NCI-H748 (cell line): ENCODE measurements around the gene UBE2F.
"Not testable (repeated sequence)": the region's sequence is repeated elsewhere in the genome, so short reads cannot be mapped to it uniquely, and the experiment has no call there.

Experiments
- DNase-seq: peaks from one replicate; lab custom pipeline; 2025; ENCODE audit not compliant: unreplicated experiment; lab: John Stamatoyannopoulos, UW

Gene UBE2F

DNA sequence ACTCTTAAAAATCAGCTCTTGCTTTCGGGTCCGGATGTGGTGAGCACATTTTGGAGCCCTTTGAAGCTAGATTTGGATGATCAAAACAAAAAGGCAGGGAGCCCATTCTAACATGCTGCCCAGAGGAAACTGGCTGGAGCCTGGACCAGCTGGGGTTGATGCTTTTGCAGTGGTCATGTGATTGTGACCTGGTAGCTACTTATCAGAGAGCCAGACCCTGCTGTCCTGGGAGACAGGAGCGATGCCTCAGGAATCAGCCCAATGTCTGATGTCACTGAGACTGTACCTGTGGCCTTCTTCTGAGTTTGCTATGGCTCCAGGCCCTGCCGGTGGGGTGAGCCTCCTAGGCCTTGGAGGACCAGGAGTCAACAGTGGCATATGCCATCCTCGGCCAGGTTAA, 75.3 kb downstream of the UBE2F start:
- DNase-seq: no peak

DNA sequence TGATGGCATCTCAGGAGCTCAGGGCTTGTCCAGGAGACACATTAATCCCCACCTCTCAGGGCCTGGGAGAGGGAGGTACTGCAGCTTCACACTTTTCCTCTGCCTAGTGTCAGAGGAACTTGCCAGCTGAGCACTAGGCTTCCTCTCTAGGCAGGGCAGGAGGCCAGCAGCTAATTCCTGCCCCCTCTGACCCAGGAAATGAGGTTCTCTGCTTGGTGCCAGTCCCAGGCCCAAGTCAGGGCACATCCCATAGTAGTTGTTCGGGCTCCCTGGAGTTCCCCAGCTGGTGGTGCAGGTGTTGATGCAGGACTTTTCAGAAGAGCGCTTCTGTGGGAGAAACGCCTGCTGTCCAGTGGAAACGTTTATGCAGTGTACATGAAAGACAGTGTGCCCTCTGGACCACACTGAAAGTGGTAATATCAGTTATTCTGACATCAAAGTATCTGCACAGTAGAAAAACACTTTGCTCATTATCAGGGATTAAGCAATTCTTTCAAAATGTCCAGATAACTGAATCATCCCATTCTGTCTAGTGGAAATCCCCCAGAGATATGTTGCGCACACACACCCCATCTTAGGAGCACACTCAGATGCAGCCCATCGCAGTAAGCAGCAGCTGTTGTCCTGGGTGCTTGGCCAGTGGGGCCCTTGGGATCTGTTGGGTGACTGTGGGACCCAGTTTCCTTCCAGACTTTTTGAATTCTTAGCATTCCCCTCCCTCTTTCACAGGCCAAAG, 76.2 kb downstream of the UBE2F start:
- no peak for DNase-seq

DNA sequence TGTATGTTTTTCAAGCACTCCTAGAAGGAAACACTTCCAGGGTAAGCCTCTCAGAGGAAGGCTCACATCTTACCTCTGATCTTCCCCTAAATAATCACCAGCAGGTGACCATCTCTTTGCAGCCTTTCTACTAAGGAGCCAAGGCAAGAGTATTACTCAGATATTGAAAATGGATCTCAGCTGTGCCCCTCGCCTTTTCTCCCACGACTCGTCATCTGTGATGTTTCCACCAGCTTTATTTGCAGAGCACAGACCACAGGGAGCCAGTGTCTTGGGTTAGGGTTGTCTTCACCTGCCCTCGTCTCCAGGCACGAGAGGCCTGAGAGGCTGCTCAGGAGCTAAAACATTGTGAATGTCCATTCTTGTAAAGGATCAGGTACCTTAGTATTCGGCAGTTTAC, 77.0 kb downstream of the UBE2F start:
- no peak for DNase-seq

DNA sequence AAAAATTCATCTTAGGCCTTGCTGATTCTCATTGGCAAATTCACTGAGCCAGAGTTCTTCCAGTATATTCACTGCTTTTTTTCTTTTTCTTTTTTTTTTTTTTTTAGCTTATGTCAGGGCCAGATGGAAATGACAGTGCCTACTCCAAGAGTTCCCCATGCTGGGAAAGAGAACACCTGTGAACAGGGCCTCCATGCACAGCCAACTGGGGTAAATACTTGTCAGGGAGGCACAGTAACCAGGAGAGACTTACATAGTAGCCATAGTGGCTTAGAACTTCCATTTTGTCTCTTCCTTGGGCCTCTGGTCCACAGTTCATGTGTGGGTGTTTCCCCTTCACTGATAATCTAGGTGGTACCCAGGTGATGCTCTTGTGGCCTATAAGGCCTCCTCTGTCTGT, 78.8 kb downstream of the UBE2F start:
- DNase-seq: no peak

DNA sequence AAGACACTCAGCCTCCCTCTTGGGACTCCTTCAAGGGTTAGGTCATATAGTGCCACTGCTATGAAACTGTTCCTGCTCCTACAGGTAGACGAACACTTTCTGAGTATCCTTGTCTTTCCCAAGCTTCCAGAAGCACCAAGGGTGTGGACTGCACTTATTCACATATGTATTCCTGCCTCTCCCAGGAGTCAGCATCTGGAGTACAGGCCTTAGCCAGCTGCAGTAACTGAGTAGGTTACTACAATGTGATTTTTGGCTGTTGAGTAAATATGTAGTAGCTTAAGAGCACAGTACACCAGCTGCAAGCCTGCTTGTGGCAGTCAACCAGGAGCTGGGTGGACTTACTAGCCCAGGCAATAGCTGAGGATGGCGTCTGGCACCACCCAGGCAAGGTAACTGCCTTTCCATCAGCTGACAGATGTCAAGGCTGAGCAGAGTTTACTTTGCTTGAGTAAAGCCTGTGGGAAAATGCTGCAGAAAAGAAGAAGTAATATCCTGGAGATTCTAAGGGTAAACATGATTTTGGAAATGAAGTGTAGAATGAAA, 80.0 kb downstream of the UBE2F start:
- no peak for DNase-seq

DNA sequence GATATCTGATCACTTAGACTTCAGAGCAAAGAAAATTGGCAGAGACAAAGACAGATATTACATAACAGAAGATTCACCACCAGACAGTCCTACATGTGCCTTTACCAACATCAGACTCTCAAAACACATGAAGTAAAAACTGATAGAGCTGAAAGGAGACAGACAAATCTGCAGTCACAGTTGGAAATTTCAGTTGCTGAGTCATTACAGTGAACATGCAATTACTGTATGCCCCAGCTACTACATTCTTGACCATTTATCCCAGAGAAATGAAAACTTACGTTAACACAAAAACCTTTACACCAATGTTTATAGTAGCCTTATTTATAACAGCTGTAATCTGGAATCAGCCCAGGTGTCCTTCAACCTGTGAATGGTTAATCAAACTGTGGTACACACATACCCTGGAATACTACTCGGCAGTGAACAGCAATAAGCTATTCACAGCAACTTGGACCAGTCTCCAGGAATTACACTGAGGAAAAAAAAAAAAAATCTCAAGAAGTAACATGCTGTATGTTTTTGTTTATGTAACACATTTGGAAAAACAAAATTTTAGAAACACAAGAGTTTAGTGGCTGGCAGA, 86.5 kb downstream of the UBE2F start:
- DNase-seq: no peak

DNA sequence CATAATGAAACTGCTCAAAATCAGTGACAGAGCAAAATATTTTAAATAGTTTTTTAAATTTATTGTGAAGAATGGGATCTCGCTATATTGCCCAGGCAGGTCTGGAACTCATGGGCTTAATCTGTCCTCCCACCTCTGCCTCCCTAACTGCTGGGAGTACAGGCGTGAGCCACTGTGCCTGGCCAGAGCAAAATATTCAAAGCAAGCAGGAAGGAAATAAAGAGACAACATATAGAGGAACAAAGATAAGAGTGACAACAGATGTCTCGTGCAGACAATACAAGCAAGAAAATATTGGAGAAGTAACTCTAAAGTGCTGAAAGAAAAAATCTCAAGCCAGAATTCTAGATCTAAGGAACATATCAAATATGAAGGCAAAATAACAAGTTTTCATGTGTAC, 89.0 kb downstream of the UBE2F start:
- no peak for DNase-seq

DNA sequence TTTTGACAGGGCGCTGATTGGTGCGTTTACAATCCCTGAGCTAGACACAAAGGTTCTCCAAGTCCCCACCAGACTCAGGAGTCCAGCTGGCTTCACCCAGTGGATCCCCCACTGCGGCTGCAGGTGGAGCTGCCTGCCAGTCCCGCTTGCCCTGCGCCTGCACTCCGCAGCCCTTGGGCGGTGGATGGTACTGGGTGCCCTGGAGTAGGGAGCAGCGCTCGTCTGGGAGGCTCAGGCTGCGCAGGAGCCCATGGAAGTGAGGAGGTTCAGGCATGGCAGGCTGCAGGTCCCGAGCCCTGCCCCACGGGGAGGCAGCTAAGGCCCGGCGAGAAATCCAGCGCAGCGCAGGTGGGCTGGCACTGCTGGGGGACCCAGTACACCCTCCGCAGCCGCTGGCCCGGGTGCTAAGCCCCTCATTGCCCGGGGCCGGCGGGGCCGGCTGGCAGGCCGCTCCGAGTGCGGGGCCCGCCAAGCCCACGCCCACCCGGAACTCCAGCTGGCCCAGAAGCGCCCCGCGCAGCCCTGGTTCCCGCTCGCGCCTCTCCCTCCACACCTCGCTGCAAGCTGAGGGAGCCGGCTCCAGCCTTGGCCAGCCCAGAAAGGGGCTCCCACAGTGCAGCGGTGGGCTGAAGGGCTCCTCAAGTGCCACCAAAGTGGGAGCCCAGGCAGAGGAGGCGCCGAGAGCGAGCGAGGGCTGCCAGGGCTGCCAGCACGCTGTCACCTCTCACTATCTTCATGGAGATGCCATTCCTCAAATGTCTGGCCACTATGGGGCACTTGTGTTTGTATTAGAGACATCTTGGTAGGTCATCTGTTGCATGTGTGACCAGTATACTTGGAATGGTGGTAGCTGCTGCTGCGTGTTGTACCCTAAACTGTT, 91.1 kb downstream of the UBE2F start:
- peak; percentile 34 for DNase-seq

DNA sequence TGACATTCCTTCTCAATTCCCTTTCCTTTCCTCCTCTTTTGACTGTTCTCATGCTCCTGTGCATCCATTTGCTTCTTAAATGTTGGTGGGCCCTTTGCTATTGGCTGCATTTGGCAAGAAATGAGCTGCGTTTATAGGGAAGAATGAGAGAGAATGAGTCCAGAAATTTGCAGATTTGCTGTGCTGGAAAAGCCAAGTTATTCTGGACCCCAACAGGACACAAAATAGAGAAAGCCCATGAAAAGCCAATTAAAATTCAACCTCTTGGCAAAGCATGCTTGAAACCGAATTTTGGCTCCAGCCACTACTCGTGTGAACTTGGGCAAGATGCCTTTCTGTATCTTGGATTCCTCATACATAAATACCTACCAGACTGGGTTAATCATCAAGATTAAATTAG, 92.7 kb downstream of the UBE2F start:
- DNase-seq: no peak

DNA sequence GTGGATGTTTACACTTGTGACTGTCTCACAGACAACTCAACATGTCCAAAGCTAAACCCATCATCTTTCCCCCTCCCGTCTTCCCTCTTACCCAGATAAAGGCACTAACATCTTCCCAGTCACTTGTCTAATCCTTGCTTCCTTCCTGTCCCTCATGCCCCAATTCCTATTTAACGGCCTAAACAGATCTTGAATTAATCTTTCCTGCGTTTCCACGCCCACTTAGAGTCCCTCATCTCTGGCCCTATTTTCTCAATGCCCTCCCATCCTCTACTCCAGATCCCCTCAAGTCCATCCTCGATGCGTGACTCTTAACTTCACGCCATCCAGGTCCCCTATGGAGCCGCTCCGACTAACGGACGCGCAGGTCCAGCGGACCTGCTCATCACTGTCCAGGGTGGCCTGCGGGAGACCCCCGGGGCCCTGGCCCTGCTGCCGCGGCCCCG, 93.3 kb downstream of the UBE2F start:
- DNase-seq: peak; percentile 59

DNA sequence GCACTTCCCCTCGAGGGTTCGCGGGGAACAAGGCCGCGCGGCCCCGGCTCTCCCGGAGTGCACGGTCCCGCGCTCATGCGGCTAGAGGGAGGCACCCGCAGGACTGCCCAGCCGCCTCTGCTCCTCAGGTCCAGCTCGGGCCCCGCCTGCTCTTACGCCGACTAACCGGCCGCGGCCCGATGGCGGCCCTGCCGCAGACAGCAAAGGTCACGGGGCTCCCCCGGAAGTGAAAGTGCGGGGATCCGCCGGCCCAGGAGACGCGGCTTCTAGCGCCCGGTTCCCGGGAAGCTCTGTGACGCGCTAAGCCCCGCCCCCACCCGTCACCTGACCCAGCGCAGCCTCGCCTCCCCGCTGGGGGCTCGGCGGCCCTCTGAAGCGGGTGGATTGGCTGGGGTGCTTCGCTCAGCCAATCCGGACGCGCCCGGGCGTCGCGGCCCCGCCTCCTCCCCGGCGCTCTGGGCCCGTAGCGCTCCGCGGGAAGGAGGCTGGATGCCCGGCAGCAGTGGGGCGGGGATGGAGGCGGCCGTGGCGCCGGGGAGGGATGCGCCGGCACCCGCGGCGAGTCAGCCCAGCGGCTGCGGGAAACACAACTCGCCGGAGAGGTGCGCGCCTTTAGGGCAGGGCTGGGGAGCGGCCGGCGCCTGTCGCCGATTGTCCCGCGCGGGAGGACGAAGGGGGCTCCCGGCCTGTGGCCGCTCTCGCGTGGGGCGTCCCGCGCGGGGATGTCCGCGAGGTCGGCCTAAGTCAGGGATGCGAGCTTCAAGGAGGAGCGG, 93.9 kb downstream of the UBE2F start, which contains the start of gene SCLY:
SCLY (plus strand) TSS at position 460 of the 773 bp plus-strand sequence; CDS start at position 514, 54 bp downstream.
- peak; percentile 98 for DNase-seq

DNA sequence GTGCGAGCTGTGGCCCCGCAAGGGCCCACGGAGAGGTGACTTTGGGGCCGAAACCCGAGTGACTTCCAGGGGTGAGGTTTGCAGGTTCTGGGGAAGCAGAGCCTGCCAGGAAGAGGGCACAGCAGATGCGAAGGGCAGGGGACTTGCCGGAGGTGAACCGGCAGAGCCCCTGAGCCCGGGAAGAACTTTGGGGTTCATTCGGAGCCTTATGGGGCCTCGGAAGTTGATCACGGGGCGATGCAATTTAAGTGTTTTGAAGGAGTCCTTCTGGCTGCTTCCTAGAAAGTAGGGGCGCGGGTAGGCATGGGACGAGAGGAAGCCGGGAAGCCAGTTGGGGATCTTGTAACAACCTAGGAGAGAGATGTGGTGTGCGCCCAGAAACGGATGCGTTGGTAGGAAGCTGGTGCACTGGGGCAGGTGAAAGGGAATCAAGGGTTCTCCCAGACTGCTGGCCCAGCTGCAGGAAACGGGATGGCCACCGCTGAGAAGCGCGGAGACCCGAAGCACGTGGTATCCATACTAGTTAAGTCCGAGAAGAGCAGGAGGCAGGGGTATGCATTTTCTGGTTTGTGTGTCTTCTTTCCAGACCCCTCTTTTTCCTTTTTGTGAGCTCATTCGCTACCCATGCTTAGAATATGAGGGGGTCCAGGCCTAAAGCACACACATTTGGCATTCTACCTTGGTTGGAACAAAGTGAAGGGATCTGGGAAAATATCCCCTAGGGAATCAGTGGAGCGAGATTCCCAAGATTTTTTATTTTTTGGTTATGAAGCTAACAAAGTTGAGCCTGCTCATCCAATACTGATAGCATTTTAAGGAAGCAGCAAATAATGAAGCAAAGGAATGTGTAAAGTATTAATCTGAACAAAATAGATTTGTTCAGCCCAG, 94.7 kb downstream of the UBE2F start:
- peak; percentile 68 for DNase-seq

DNA sequence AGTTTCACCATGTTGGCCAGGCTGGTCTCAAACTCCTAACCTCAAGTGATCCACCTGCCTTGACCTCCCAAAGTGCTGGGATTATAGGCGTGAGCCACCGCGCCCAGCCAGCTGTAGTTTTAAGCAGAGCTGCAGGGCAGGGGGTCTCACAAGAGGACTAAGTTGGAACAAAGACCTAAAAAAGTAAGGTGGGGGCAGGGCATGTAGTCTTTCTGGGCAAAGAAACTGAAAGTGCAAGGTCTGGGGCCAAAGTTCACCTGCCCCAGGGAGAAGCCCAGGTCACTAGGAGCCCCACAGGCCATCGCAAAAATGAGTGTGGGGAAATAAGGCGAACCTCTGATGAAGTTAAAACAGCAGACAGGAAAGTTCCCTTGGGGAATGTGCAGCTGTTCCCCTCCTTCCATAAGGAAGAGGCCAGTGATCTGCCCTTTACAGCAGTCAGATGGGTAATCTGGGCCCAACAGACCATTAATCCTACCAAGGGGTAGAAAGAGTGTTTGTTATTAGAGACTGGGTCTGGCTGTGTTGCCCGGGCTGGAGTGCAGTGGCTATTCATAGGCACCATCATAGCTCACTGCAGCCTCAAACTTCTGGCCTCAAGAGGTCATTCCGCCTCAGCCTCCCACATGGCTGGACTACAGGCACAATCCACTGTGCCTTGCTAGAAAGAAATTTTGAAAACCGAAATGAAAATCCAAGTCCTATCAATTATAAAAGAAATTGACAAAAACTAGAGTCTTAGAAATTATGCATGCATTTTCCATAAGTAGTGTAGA, 96.8 kb downstream of the UBE2F start:
- DNase-seq: no peak

DNA sequence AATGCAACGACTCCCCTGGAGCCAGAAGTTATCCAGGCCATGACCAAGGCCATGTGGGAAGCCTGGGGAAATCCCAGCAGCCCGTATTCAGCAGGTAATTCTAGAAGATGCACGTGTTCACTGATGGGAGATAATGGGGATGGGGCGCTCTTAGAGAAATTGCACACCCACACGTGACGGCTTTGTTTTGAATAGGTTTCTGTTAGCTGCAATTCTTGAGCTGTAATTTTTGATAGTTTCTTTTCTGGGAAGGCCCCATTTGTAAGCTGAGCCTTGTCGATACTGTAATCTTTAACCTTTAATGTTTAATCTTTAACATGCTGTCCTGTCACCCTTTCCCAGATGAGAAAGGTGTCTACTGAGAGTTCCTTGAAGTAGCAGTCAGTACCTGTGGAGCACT, 97.6 kb downstream of the UBE2F start:
- DNase-seq: no peak

DNA sequence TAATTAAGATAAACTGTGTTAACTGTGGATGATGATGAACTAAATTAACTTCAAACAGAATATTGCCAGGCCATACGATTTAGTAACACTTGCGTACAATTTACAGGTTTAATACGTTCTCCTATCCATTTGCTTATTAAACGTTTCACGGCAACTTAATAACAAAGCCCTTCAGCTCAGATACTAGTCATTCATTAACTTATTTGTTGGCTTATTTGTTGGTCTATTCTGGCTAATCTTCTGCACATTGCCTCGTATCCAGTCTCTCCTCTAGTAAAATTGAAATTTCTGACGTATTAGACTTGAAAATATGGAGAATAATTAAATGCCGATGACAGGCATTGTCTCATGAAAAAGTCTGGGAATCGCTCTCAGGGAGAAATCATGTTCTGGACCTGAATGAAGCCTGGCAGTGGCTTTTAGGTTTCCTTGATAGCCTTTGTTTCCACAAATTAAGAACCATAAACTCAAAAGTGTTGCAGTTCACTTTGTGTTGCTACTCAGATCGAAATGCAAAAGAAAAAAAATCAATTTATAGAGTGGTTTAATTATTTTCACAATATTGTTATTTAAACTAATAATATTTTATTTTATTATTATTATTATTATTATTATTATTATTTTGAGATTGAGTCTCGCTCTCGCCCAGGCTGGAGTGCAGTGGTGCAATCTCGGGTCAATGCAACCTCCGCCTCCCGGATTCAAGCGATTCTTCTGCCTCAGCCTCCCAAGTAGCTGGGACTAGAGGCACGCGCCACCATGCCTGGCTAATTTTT, 98.4 kb downstream of the UBE2F start:
- DNase-seq: no peak

DNA sequence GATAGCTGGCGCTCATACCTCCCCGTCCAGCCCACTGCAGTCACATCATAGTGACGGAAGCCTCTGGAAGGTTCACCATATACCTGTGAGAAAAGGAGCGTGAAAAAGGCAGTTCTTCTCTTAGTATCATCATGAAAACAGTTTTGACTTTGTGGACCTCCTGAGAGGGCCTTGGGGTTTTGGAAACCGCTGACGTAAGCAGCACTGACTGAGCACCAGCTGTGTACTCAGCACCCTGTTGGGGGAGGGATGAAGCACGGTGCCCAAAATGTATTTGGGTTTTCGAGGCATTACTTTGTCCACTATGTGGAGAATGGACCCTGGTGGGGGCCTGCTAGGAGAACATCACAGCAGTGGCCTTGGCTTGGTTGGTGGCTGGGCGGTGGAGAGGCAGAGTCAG, 99.4 kb downstream of the UBE2F start:
- no peak for DNase-seq

DNA sequence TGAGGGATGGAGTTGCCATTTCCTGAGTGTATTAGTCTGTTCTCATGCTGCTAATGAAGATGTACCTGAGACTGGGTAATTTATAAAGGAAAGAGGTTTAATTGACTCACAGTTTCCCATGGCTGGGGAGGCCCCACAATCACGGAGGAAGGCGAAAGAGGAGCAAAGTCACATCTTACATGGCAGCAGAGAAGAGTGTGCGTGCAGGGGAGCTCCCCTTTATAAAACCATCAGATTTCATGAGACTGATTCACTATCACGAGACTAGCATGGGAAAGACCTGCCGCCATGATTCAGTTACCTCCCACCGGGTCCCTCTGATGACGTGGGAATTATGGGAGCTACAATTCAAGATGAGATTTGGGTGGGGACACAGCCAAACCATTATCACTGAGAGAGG, 99.9 kb downstream of the UBE2F start:
- DNase-seq: not testable (repeated sequence)

DNA sequence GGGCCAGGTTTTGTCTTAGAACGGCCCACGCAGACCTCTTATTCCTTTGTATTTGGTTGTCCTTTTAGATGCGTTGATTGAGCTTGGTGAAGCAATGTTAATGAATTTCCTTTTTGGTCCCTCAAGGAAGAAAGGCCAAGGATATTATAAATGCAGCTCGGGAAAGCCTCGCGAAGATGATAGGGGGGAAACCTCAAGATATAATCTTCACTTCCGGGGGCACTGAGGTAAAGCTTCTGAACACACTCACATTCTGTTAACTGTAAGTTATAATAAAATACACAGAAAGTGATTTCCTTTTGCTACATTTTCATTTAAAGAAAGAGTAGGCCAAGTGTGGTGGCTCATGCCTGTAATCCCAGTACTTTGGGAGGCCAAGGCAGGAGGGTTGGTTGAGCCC, 101.1 kb downstream of the UBE2F start:
- no peak for DNase-seq
